ENCODE measurements around the gene FBXW9.

Gene FBXW9

GRCh38 chr19:12736995-12737834 lies 40.8 kb upstream of the FBXW9 start, which contains the start of gene GET3 (continued):
- no peak for TF ChIP-seq ZNF521 (tag by site-specific recombination; IDR thresholded peaks at IDR 0.05)
- no peak for TF ChIP-seq ZNF747 (tag by site-specific recombination; IDR thresholded peaks at IDR 0.05)
- no peak for TF ChIP-seq ZNF530 (tag by site-specific recombination; IDR thresholded peaks at IDR 0.05; ENCODE audit: low read depth)
- TF ChIP-seq PRDM4 (tag by site-specific recombination; IDR thresholded peaks at IDR 0.05), result 0 out of 2 replicates have a peak, but pooled peaks have one; percentile 44
- TF ChIP-seq OSR2 (tag by site-specific recombination; IDR thresholded peaks at IDR 0.05), result peak; percentile 20; the same call in 1 of the 2 replicates
- no peak for TF ChIP-seq ZNF292 (tag by site-specific recombination; IDR thresholded peaks at IDR 0.05; ENCODE audit: borderline replicate concordance, low read depth)
- TF ChIP-seq ZBTB1 (tag by site-specific recombination; IDR thresholded peaks at IDR 0.05), result no peak
- TF ChIP-seq ZNF211 (tag by site-specific recombination; IDR thresholded peaks at IDR 0.05; ENCODE audit: low read depth), result no peak
- peak; percentile 82 for TF ChIP-seq KLF17 (tag by site-specific recombination; IDR thresholded peaks at IDR 0.05)
- no peak for TF ChIP-seq ZNF223 (tag by site-specific recombination; IDR thresholded peaks at IDR 0.05)
- TF ChIP-seq INSM2 (tag by site-specific recombination; IDR thresholded peaks at IDR 0.05), result peak; percentile 63; the same call in 1 of the 2 replicates
- TF ChIP-seq ZNF280C (tag by site-specific recombination; IDR thresholded peaks at IDR 0.05), result no peak
- TF ChIP-seq ZNF623 (tag by site-specific recombination; IDR thresholded peaks at IDR 0.05), result peak; percentile 28; the same call in 1 of the 2 replicates
- no peak for TF ChIP-seq ZNF114 (tag by site-specific recombination; IDR thresholded peaks at IDR 0.05)
- peak; percentile 69 for TF ChIP-seq ZNF2 (tag by site-specific recombination; IDR thresholded peaks at IDR 0.05)
- TF ChIP-seq AEBP2 (tag by site-specific recombination; IDR thresholded peaks at IDR 0.05; ENCODE audit: borderline replicate concordance), result no peak
- peak; percentile 38; the same call in 1 of the 2 replicates for TF ChIP-seq ZSCAN4 (tag by site-specific recombination; IDR thresholded peaks at IDR 0.05)
- 0 out of 2 replicates have a peak, but pooled peaks have one; percentile 82 for TF ChIP-seq ZNF324 (tag by site-specific recombination; IDR thresholded peaks at IDR 0.05)
- TF ChIP-seq YY1 (tag by site-specific recombination; IDR thresholded peaks at IDR 0.05), result peak; percentile 97
- TF ChIP-seq ZNF366 (tag by site-specific recombination; conservative IDR thresholded peaks at IDR 0.05), result peak; percentile 85
- TF ChIP-seq GLI2 (tag by site-specific recombination; IDR thresholded peaks at IDR 0.05; ENCODE audit: borderline replicate concordance, low read depth), result no peak
- peak; percentile 65 for TF ChIP-seq GLIS1 (tag by site-specific recombination; IDR thresholded peaks at IDR 0.05)
- peak; percentile 29; the same call in 1 of the 2 replicates for TF ChIP-seq REST (tag by site-specific recombination; IDR thresholded peaks at IDR 0.05)
- peak; percentile 91 for TF ChIP-seq SP7 (tag by site-specific recombination; IDR thresholded peaks at IDR 0.05)
